SK-N-SH (cell line): Measurements from ENCODE around the gene TJP1. TPM values are rescaled to one million over a fixed set of nuclear protein-coding genes. Genes with fewer than 3 reads are reported as not detected.

Source experiments
- CTCF ChIA-PET: fragments of 300-600, 350-600 bp; formaldehyde crosslinking; extraction: SDS; loops from one replicate; lab custom pipeline; 2021; lab: Yijun Ruan, JAX
- POLR2A ChIA-PET: fragments of 350-600 bp; sonication (Branson Sonifier 250); formaldehyde crosslinking; extraction: SDS; loops from one replicate; lab custom pipeline; 2020; ENCODE audit warnings: antibody characterized with exemption, inconsistent platforms; lab: Yijun Ruan, JAX
- DNase-seq: peaks from one replicate; pipeline ENCODE4 v3.0.0; 2012
- H2AFZ ChIP-seq: fragments of 200-600 bp; sonication (generic); 2 replicates; pipeline ENCODE4 v1.8.1; 2016; ENCODE audit warnings: antibody characterized with exemption, mild to moderate bottlenecking, low read depth
- H3F3A ChIP-seq: fragments of 200-600 bp; sonication (generic); replicated peaks from 2 replicates; pipeline ENCODE3; 2016; ENCODE audit warnings: antibody characterized with exemption, mild to moderate bottlenecking; ENCODE audit not compliant: insufficient read depth
- H3K27ac ChIP-seq, 2 experiments: fragments of 200-500 bp in 1 of 2; fragments of 200-600 bp in 1 of 2; sonication (Bioruptor generic) in 1 of 2; sonication (generic), shearing (Covaris generic) in 1 of 2; 2 replicates each; pipeline versions ENCODE4 v1.5.1 to v1.6.1; 2014 to 2016; ENCODE audit warnings: low read depth in 2 of 2, inconsistent platforms in 1 of 2, low read length in 1 of 2, mild to moderate bottlenecking in 1 of 2, mixed read lengths in 1 of 2
- H3K27me3 ChIP-seq: fragments of 200-600 bp; sonication (generic), shearing (Covaris generic); 2 replicates; pipeline ENCODE4 v1.6.1; 2016; ENCODE audit warnings: mixed run types; ENCODE audit not compliant: insufficient read depth
- H3K36me3 ChIP-seq, 2 experiments: fragments of 200-500 bp in 1 of 2; fragments of 200-600 bp in 1 of 2; sonication (Bioruptor generic) in 1 of 2; sonication (generic) in 1 of 2; replicated peaks in 1 of 2; 2 replicates each; pipeline versions ENCODE3 to v1.5.1; 2014 to 2016; ENCODE audit warnings: low read length in 1 of 2, mild to moderate bottlenecking in 1 of 2; ENCODE audit not compliant: insufficient read depth in 2 of 2, control insufficient read depth in 1 of 2
- H3K4me1 ChIP-seq, 2 experiments: fragments of 200-500 bp in 1 of 2; fragments of 200-600 bp in 1 of 2; sonication (Bioruptor generic) in 1 of 2; sonication (generic), shearing (Covaris generic) in 1 of 2; 2 replicates each; pipeline versions ENCODE4 v1.5.1 to v1.6.1; 2014 to 2016; ENCODE audit warnings: low read depth in 1 of 2, low read length in 1 of 2, mixed run types in 1 of 2; ENCODE audit not compliant: insufficient read depth in 2 of 2, control insufficient read depth in 1 of 2
- H3K4me2 ChIP-seq: fragments of 200-600 bp; sonication (generic), shearing (Covaris generic); 2 replicates; pipeline ENCODE4 v1.6.1; 2017; ENCODE audit warnings: mixed run types
- H3K4me3 ChIP-seq, 2 experiments: fragments of 200-500 bp in 1 of 2; fragments of 200-600 bp in 1 of 2; sonication (Bioruptor generic) in 1 of 2; sonication (generic), shearing (Covaris generic) in 1 of 2; 2 replicates each; pipeline versions ENCODE4 v1.5.1 to v1.8.1; 2014 to 2016; ENCODE audit warnings: low read depth in 2 of 2, inconsistent platforms in 1 of 2, low read length in 1 of 2, mild to moderate bottlenecking in 1 of 2, mixed read lengths in 1 of 2, moderate library complexity in 1 of 2
- H3K79me2 ChIP-seq: fragments of 200-600 bp; sonication (generic); 2 replicates; pipeline ENCODE4 v1.8.1; 2017; ENCODE audit warnings: mild to moderate bottlenecking; ENCODE audit not compliant: insufficient read depth
- H3K9ac ChIP-seq: fragments of 200-600 bp; sonication (generic); 2 replicates; pipeline ENCODE4 v1.6.1; 2017; ENCODE audit warnings: mixed run types
- H3K9me2 ChIP-seq: fragments of 200-600 bp; sonication (generic); 2 replicates; pipeline ENCODE4 v1.6.1; 2017; ENCODE audit warnings: mixed run types
- H3K9me3 ChIP-seq: fragments of 200-600 bp; sonication (generic); 2 replicates; pipeline ENCODE4 v1.6.1; 2017; ENCODE audit warnings: mixed run types, mild to moderate bottlenecking, moderate library complexity
- H4K20me1 ChIP-seq: fragments of 200-600 bp; sonication (generic); 2 replicates; pipeline ENCODE4 v1.6.1; 2017; ENCODE audit warnings: mild to moderate bottlenecking, mixed run types; ENCODE audit not compliant: insufficient read depth
- CHD2 ChIP-seq: fragments of 150-350 bp; IDR thresholded peaks from 2 replicates; pipeline ENCODE4 v1.6.1; 2018; ENCODE audit warnings: low read length; ENCODE audit not compliant: partially characterized antibody
- EP300 ChIP-seq, 2 experiments: IDR thresholded peaks; 2 replicates each; pipeline versions ENCODE4 v1.4.0 to v1.6.1; 2012; ENCODE audit warnings: borderline replicate concordance in 1 of 2, low read depth in 1 of 2, low read length in 1 of 2
- FOSL2 ChIP-seq: IDR thresholded peaks from 2 replicates; pipeline ENCODE4 v1.4.0; 2012; ENCODE audit warnings: low read depth, mild to moderate bottlenecking, moderate library complexity, borderline replicate concordance
- FOXM1 ChIP-seq: IDR thresholded peaks from 2 replicates; pipeline ENCODE4 v1.4.0; 2012; ENCODE audit warnings: low read depth, mild to moderate bottlenecking
- IRF3 ChIP-seq: fragments of 150-350 bp; IDR thresholded peaks from 2 replicates; pipeline ENCODE4 v1.6.1; 2016; ENCODE audit warnings: mild to moderate bottlenecking, low read depth, low read length
- MAX ChIP-seq: IDR thresholded peaks from 2 replicates; pipeline ENCODE4 v1.4.0; 2012; ENCODE audit warnings: low read depth
- PBX3 ChIP-seq: IDR thresholded peaks from 2 replicates; pipeline ENCODE4; 2012
- POLR2AphosphoS5 ChIP-seq: IDR thresholded peaks from 2 replicates; pipeline ENCODE4 v1.6.1; 2012; ENCODE audit warnings: low read depth, low read length
- RCOR1 ChIP-seq: fragments of 150-350 bp; IDR thresholded peaks from 2 replicates; pipeline ENCODE4 v1.6.1; 2017; ENCODE audit warnings: antibody characterized with exemption, low read length
- RFX5 ChIP-seq: IDR thresholded peaks from 2 replicates; pipeline ENCODE4 v1.6.1; 2012; ENCODE audit warnings: mild to moderate bottlenecking, improper control_type of control experiment, low read length
- USF2 ChIP-seq: fragments of 150-350 bp; IDR thresholded peaks from 2 replicates; pipeline ENCODE4 v1.6.1; 2017; ENCODE audit warnings: antibody characterized with exemption, low read length, low read depth, borderline replicate concordance
- WGBS: methylation state at CpG from one replicate; pipeline ENCODE4 v1.1.6; 2017; ENCODE audit warnings: low lambda C conversion rate; 5-methylcytosine and 5-hydroxymethylcytosine counted together
- polyA plus RNA-seq, 3 experiments: library from polyadenylated mRNA; depleted of rRNA; stranded (reverse); fragments of >200 nt; gene quantifications; 2 replicates each; pipeline ENCODE4 v1.2.3, GENCODE V29; 2012

TJP1 gene
- polyA plus RNA-seq, 1 of the 3 experiments (the other 2 are of a cell fraction): 17.5 TPM

- 0 out of 2 replicates have a peak overlapping the region, but pooled peaks have one; percentile 7 for H3K4me2 ChIP-seq
- H4K20me1 ChIP-seq: no peaks in the 10 kb centered on the region
- 60% methylated on average over 3 of the region's 3 CpGs for WGBS
- ChIA-PET CTCF (interaction anchor here (0.6 to 1.6 kb wide), 6 partner anchors 11 to 339 kb away, joined by 3 to 5 read pairs (median 4); no protein-coding TSS in a partner anchor), POLR2A (no interaction called here)
- H3F3A ChIP-seq: peaks cover 30% of the 10 kb centered on the region
- H3K9me3 ChIP-seq: no peaks in the 10 kb centered on the region
- no peak overlapping the region for H3K9ac ChIP-seq
- DNase-seq: no peak
- H3K36me3 ChIP-seq: peaks cover 37 to 41% of the 10 kb centered on the region in 2 experiments
- no peaks in the 10 kb centered on the region for H3K79me2 ChIP-seq
- no peak for TF ChIP-seq PBX3
- no peaks in the 10 kb centered on the region for H3K9me2 ChIP-seq
- peaks cover 0 to 18% of the 10 kb centered on the region in 2 experiments; a peak in 1 of 4 replicates for H3K4me1 ChIP-seq
- no peaks in the 10 kb centered on the region for H3K27me3 ChIP-seq
- H2AFZ ChIP-seq: no peak overlapping the region
- H3K27ac ChIP-seq: peak overlapping the region; percentile 11 to 43; a peak in 3 of 4 replicates
- H3K4me3 ChIP-seq: no peak overlapping the region
Measured at GRCh38 chr15:29736012-29736743, 86.1 kb downstream of the TJP1 start.

- Histone ChIP-seq H2AFZ (no peak overlapping the region), H3K9me2 (no peaks in the 10 kb centered on the region), H3K4me1 (peaks cover 0 to 18% of the 10 kb centered on the region in 2 experiments; a peak in 1 of 4 replicates), H3F3A (peaks cover 28% of the 10 kb centered on the region), H3K9me3 (no peaks in the 10 kb centered on the region), H4K20me1 (no peaks in the 10 kb centered on the region), H3K36me3 (peaks cover 36 to 37% of the 10 kb centered on the region in 2 experiments), H3K4me2 (no peak overlapping the region), H3K27me3 (no peaks in the 10 kb centered on the region), H3K9ac (no peak overlapping the region), H3K27ac (no peak overlapping the region), H3K79me2 (no peaks in the 10 kb centered on the region), H3K4me3 (no peak overlapping the region)
- WGBS: 57% methylated on average over 5 of the region's 5 CpGs
- CTCF ChIA-PET: interaction anchor here (0.9 to 1.3 kb wide), 2 partner anchors 63 to 340 kb away, joined by 3 to 4 read pairs; no protein-coding TSS in a partner anchor
- no peak for TF ChIP-seq USF2
- TF ChIP-seq EP300 (IDR thresholded peaks at IDR 0.05; ENCODE audit: borderline replicate concordance in 1 of 2, low read depth in 1 of 2, low read length in 1 of 2): no peak
- TF ChIP-seq RCOR1: no peak
- TF ChIP-seq IRF3: no peak
- TF ChIP-seq FOSL2: no peak
- no peak for TF ChIP-seq CHD2
- no peak for TF ChIP-seq FOXM1
- no peak for TF ChIP-seq POLR2AphosphoS5
- no peak for TF ChIP-seq MAX
- no peak for TF ChIP-seq RFX5
- POLR2A ChIA-PET: no interaction called here
- DNase-seq: no peak
Measured at GRCh38 chr15:29734917-29735572, 87.2 kb downstream of the TJP1 start.
